DOHH2 (cell line): Measurements from ENCODE around the gene CFAP52.

Experiments used
- H3F3A ChIP-seq: fragments of 200-600 bp; sonication (generic), shearing (Covaris generic); 2 replicates; pipeline ENCODE4 v1.6.0; 2016; ENCODE audit warnings: antibody characterized with exemption, mild to moderate bottlenecking; ENCODE audit not compliant: control insufficient read depth, insufficient read depth
- H3K27ac ChIP-seq: fragments of 200-600 bp; sonication (generic); 2 replicates; pipeline ENCODE4 v1.5.1; 2014; ENCODE audit warnings: low read depth, mild to moderate bottlenecking, low read length, moderate library complexity
- H3K27me3 ChIP-seq: fragments of 200-600 bp; sonication (generic); 2 replicates; pipeline ENCODE4 v1.6.1; 2014; ENCODE audit warnings: mild to moderate bottlenecking, low read length, mixed read lengths; ENCODE audit not compliant: control insufficient read depth
- H3K36me3 ChIP-seq: fragments of 200-600 bp; sonication (generic); 2 replicates; pipeline ENCODE4 v1.6.1; 2014; ENCODE audit warnings: mild to moderate bottlenecking, low read length, moderate library complexity, mixed read lengths; ENCODE audit not compliant: control insufficient read depth
- H3K4me1 ChIP-seq: fragments of 200-600 bp; sonication (generic); 2 replicates; pipeline ENCODE4 v1.6.1; 2014; ENCODE audit warnings: mild to moderate bottlenecking, low read length, mixed read lengths; ENCODE audit not compliant: control insufficient read depth
- H3K4me2 ChIP-seq: fragments of 200-600 bp; sonication (generic); 2 replicates; pipeline ENCODE4 v1.6.0; 2014; ENCODE audit warnings: mild to moderate bottlenecking, low read length, moderate library complexity
- H3K4me3 ChIP-seq: fragments of 200-600 bp; sonication (generic); 2 replicates; pipeline ENCODE4 v1.5.1; 2014; ENCODE audit warnings: mild to moderate bottlenecking, low read length, mixed read lengths
- H3K79me2 ChIP-seq: fragments of 200-600 bp; sonication (generic); 2 replicates; pipeline ENCODE4 v1.6.1; 2014; ENCODE audit warnings: mild to moderate bottlenecking, low read length, mixed read lengths; ENCODE audit not compliant: control insufficient read depth
- H3K9me2 ChIP-seq: fragments of 200-600 bp; sonication (generic); replicated peaks from 2 replicates; pipeline ENCODE4 v1.6.1; 2014; ENCODE audit warnings: mild to moderate bottlenecking, low read length, mixed read lengths; ENCODE audit not compliant: control insufficient read depth
- H3K9me3 ChIP-seq: fragments of 200-600 bp; sonication (generic); 2 replicates; pipeline ENCODE4 v1.6.1; 2014; ENCODE audit warnings: antibody characterized with exemption, low read length, mixed read lengths; ENCODE audit not compliant: control insufficient read depth, insufficient read depth
- H4K20me1 ChIP-seq: fragments of 200-600 bp; sonication (generic); 2 replicates; pipeline ENCODE4 v1.6.0; 2014; ENCODE audit warnings: low read depth, mild to moderate bottlenecking, antibody characterized with exemption, low read length, moderate library complexity; ENCODE audit not compliant: control insufficient read depth, insufficient read depth
- CTCF ChIP-seq: fragments of 200-600 bp; sonication (generic); IDR thresholded peaks from one replicate; pipeline ENCODE4 v1.5.1; 2014; ENCODE audit warnings: antibody characterized with exemption, mild to moderate bottlenecking, low read depth, low read length; ENCODE audit not compliant: poor library complexity, severe bottlenecking
- EZH2phosphoT487 ChIP-seq: fragments of 200-600 bp; sonication (generic); IDR thresholded peaks from 2 replicates; pipeline ENCODE4 v1.6.1; 2017; ENCODE audit warnings: borderline replicate concordance, mild to moderate bottlenecking, antibody characterized with exemption, low read length, moderate library complexity, mixed read lengths

Gene CFAP52

GRCh38 chr17:9677411-9677810 is 101.0 kb downstream of the CFAP52 start:
- no peaks in the 10 kb centered on the region for H4K20me1 ChIP-seq
- TF ChIP-seq CTCF (no peak), EZH2phosphoT487 (no peak)
- no peak overlapping the region for H3K4me3 ChIP-seq
- no peak overlapping the region for H3K4me2 ChIP-seq
- no peaks in the 10 kb centered on the region; the same call in 1 of the 2 replicates for H3K27me3 ChIP-seq
- H3F3A ChIP-seq, result no peaks in the 10 kb centered on the region
- no peaks in the 10 kb centered on the region for H3K79me2 ChIP-seq
- peaks cover 8% of the 10 kb centered on the region for H3K9me3 ChIP-seq
- no peaks in the 10 kb centered on the region for H3K36me3 ChIP-seq
- no peak overlapping the region for H3K27ac ChIP-seq
- H3K9me2 ChIP-seq, result no peaks in the 10 kb centered on the region
- no peaks in the 10 kb centered on the region for H3K4me1 ChIP-seq

- Histone ChIP-seq H3K9me2 (no peaks in the 10 kb centered on the region), H3F3A (no peaks in the 10 kb centered on the region), H3K9me3 (peaks cover 8% of the 10 kb centered on the region), H4K20me1 (no peaks in the 10 kb centered on the region), H3K4me1 (no peaks in the 10 kb centered on the region), H3K27ac (no peak overlapping the region), H3K4me2 (no peak overlapping the region), H3K27me3 (no peaks in the 10 kb centered on the region; the same call in 1 of the 2 replicates), H3K36me3 (no peaks in the 10 kb centered on the region), H3K4me3 (no peak overlapping the region), H3K79me2 (no peaks in the 10 kb centered on the region)
- no peak for TF ChIP-seq EZH2phosphoT487
- TF ChIP-seq CTCF, result no peak
Measured at GRCh38 chr17:9677896-9678295, 101.5 kb downstream of the CFAP52 start.

GRCh38 chr17:9684955-9685621 is 108.6 kb downstream of the CFAP52 start:
- Histone ChIP-seq H3K27me3 (no peaks in the 10 kb centered on the region), H3K79me2 (no peaks in the 10 kb centered on the region), H3F3A (no peaks in the 10 kb centered on the region), H3K9me3 (peaks cover 6% of the 10 kb centered on the region), H3K4me1 (no peaks in the 10 kb centered on the region), H3K4me2 (no peak overlapping the region), H3K9me2 (no peaks in the 10 kb centered on the region), H4K20me1 (no peaks in the 10 kb centered on the region), H3K36me3 (no peaks in the 10 kb centered on the region), H3K4me3 (no peak overlapping the region), H3K27ac (no peak overlapping the region)
- TF ChIP-seq CTCF (no peak), EZH2phosphoT487 (no peak)
